NCI-H1417 (cell line): ENCODE measurements around the gene SEC31A.
A peak's percentile ranks its signal among the peaks of the same experiment; 100 is the strongest.

Experiments
- DNase-seq, 3 experiments: peaks; one replicate each; lab custom pipeline; 2025; lab: John Stamatoyannopoulos, UW

SEC31A gene

DNA sequence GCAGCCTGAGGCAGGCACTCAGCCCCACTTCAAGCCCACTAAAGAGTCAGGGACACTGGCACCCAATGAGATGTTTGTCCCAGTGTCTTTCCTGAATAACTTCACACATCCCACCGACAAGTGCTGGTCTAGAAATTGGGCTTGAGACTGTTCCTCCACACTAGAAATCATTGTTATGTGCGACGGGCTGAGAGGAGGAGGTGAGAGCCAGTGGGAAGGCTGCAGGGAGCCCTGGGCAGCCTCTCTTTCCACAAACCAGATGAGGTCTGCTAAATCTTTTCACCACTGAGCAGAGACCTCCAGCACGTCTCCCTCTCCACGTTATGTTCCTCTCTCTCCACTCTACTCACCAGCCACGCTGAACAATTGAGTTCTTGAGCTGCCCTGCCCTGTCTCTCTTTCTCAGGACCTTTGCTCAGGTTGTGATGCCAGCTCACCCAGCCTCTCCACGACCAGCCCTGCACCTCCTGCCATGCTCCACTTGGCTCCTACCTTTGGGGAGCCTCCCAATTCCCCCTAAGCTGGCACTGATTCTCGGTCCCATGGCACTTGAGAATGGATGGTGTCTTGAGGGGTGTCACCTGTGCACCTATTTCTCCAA lies 100.8 kb downstream of the SEC31A start:
- no peak for DNase-seq

DNA sequence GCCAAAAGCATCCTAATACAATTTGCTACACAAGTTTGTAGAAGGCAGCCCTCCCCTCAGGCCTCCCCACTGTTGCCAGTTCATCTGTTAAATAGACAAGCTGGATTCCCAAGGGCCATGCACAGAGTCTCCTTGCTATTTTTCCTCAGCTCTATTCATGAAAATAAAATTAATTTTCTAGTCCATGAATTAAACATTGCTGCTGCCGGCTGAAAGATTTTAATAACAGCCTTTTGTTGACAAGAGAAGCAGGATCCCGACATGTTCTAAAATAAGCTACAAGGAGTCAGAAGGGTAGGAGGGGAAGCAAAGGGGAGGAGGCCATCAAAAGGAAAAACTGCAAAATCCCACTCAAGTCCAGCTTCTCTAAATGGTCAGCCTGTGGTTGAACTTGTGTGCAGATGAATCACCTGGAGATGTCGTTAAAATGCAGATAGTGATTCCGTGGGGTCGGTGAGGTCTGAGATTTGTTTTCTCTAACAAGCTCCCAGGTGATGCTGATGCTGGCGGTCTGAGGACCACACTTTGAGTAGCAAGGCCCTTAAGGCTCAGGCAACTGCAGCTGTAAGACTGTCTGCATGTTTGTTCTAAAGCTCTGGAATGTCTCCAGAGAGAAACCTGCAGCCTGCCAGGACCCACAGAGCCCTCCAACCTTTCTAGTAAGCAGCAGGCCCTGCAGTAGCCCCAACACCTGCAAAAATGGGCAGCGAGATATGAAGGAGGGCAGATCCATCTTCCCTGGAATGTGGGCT lies 101.8 kb downstream of the SEC31A start:
- DNase-seq: no peak

DNA sequence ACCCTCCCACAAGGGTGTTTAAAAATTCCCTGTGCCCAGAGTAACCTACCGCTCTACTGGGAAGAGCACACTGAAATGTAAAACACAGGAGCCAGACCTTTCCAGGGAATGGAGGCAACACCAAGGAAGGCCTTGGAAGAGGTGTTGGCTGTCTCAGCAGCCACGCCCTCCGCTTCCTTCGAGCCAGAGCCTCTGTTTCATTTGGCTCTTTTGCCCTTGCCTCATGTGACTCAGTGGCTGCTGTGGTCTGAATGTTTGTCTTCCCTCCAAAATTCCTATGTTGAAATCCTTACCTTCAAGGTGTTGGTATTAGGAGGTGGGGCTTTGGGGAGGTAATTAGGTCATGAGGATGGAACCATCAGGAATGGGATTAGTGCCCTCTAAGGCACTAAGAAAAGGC lies 103.6 kb downstream of the SEC31A start:
- DNase-seq: no peak

DNA sequence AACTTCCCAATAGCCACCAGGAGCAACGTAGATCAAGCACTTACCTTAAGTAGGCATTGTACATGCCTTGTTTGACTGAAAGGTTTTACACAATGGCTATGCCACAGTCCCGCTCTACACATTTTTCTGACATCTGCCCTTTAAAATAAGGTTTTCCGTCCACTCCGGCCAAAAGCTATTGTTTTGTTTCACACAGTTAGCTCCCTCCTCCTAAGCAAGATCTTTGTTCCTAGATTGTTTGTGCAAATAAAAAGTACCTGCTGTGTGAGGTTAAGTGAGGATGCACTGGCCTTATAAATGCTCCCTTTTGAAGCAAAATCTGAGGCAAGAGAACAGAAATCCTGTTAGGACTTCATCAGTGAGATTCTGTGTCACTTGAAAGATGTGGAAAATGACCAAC lies 104.1 kb downstream of the SEC31A start:
- DNase-seq: peak in 1 of 3 experiments; percentile 54

DNA sequence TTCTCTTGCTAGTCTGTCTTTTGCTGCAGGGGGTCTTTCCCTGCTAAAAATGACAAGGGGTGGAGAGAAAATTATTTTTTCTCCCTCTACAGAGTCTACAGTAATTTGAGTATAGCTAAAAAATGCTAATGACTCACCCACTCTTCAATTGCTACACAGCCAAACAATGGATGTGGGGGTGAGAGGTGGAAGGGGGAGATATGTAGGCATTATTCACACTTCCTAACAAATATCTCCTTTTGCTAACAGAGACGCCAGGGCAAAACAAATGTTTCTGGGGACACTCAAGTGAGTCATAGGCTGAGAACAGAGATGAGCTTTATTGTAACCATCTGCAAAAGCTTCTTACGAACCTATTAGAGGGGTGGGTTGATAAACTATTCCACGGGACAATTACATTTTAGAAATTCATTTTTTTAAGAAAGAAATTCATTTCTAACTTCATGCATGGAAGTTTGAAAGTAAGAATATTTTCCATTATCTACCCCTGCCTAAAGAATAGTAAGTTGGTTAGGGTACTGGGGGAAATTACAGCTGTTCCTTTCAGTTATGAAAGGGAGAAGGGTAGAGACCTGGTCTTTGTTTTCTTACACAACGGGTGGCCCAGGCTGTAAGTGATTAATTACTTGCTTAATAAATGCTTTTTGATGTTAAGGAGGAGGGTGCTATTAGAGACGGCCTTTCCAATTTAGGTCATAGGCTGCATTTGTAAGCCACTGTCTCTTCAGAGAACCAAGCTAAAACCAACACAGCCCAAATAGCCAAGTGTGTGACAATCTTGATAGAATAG lies 105.1 kb downstream of the SEC31A start:
- DNase-seq: peak in 2 of 3 experiments; percentile 82 to 97

DNA sequence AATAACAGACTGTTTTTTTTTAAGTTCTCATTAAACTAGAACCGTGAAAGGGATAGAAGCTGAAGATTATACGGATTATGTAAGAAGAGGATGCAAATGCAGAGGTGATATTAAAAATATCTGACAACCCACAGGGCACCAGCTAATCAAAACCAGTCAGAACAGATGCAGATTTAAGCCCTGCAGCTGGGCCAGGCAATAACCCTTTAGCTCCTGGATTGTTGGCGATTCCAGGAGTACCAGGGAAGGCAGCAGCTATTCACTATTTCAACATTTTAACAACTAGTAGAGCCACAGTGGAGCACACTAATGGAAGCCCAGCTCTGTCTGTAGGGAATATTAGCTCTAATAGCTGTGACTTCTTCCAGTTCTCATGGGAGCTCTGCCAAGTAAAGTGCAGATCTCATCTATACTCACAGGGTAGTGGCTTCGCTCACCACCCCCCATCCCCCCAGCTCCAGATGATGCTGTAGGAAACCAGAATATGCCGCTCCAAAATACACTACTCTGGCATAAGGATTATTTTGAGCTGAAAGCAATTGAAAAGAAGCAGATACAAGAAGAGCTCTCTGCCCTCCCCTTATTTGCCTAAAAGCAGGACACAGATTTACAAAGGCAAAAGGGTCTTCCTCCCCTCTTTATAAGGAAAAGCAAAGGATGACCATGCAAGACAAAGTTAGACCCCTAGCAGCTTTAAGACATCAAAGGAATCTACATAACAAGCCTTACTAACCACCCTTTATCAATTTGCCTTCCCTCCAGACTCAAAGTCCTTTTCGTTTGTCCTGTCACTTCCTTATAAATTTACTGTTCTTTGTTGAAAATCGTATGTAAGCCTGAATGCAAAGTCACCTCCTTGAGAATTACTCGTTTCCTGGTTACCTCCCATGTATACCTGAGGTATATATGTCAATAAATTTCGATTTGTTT lies 106.0 kb downstream of the SEC31A start:
- peak in 2 of 3 experiments; percentile 57 to 75 for DNase-seq

DNA sequence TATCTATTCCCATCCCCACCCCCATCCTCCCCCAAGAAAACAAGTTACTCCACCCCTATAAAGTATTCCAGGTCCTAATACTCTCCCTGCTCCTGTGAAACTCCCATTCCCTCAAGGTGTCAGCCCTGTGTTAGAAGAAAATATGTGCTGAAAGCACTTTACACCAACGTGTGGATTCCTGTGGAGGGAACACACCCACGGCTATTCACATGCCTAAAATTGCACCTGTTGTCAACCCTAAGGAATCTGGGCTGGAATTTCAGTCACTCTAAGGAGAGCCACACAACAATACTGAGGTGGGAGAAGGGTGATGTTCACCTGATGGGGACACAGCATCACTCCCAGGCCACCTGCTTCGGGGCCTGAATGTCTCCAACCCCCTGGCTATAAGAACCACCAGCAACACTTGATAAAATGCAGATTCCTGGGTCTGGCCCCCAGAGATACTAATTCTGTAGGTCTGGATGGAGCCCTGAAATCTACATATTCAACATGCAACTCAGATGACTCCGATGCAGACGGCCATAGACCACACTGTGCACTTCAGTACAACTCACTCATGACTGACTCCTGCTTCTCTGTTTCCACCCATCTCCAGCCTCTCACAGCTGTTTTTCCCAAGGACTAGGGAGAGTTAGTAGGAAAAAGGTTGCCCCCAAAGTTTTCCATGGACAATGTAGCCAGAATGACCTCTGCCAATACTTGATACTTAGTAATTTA lies 108.2 kb downstream of the SEC31A start:
- DNase-seq: no peak

DNA sequence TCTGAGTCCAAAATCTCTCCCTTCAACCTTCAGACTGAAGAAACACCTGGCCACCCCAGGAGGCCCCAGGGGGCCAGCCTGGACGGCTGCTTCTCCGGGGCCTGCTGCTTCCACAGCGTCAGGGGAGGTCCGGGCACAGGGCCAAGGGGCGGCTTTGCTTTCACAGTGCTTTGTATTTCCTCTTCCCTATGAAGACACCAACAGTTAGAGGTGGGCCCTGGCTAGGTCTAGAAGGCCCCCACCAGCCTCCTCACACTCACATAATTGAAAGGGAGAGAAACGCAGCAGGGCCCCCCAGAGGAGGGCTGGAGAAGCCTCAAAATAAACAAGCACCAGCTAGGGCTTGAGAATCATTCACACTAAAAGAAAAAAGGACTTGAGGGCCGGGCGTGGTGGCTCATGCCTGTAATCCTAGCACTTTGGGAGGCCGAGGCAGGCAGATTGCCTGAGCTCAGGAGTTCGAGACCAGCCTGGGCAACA lies 110.2 kb downstream of the SEC31A start:
- peak; percentile 89 to 99 (median 95) for DNase-seq

DNA sequence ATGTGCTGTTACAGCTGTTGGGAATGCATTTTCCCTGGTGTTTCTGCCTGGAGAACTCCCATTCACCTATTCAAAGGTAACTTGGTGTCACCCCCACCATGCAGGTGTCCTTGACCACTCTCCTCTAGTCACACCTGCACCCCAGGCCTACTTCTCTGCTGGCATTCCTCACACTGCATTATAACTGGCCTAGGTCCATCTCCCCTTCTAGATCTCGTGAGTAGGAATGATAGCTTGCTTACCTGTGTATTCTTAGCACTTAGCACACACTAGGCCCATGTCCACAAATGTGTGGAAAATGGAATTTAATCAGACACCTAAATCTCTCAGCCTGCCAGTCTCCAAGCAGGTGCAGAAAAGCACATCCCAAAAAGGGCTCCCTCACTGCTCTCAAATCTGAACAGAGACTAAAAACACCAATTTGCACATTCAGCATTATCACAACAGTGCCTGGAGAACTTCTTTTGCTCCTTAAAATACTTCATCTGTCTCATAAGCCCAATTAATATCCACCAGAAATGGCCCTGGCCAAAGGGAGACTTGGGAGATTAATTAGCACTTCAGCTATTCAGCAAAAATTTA lies 110.7 kb downstream of the SEC31A start:
- DNase-seq: no peak

DNA sequence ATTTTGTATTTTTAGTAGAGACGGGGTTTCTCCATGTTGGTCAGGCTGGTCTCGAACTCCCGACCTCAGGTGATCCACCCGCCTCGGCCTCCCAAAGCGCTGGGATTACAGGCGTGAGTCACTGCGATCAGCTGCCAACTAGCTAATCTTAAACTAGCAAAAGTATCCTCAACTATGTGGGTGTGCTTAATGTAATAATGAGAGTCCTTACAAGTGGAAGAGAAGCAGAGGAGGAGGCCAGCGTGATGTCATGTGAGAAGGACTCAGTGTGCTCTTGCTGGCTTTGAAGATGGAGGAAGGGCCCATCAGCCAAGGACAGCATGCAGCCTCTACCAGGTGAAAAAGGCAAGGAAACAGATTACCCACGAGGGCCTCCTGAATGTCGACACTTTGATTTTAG lies 111.9 kb downstream of the SEC31A start:
- no peak for DNase-seq

DNA sequence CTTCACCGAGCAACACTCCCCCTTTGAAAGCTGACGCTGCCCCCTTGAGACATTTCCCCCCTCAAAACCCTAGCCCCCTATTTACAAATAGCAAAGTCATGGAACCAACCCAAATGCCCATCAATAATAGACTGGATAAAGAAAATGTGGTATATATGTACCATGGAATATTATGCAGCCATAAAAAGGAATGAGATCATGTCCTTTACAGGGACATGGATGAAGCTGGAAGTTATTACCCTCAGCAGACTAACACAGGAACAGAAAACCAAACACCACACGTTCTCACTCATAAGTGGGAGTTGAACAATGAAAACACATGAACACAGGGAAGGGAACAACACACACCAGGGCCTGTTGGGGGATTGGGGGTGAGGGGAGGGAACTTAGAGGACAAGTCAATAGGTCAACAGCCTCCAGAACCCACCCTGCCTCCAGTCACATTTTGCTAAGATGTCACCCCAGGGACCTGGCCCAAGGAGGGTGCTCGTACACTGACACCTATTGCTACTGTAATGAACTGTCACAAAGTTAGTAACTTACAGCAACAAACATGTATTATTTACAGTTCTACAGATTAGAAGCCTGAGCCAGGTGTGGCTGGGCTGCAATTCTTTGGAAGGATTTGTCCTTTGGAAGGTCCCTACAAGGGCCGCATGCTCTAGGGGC lies 113.0 kb downstream of the SEC31A start:
- no peak for DNase-seq

DNA sequence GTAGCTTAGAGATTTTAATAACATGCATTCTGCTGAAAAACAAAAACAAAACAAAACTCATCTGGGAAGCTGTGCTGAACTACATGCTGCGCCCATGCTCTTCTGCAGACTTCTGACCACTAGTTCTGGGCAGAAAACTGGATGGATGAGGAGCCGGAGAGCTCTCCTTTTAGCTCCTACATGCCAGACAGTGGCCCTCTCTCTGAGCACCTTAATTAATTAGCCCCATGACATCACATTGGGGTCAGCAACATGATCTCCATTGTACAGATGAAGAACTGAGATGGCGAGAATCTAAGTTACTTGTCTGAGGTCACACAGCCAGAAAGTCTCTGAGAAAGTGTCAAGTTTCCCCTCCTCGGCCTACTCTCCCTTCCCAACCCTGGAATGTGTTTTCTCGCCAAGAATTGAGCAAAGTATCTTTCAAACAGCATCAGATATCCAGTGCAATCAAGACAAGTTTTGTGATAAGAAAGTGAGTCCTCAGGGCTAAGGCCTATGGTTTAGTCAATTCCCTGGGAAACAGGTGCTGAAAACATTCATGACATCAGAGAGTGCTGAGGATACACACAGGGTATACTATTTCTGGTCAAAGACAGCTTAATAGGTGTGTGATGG lies 113.9 kb downstream of the SEC31A start:
- no peak for DNase-seq

DNA sequence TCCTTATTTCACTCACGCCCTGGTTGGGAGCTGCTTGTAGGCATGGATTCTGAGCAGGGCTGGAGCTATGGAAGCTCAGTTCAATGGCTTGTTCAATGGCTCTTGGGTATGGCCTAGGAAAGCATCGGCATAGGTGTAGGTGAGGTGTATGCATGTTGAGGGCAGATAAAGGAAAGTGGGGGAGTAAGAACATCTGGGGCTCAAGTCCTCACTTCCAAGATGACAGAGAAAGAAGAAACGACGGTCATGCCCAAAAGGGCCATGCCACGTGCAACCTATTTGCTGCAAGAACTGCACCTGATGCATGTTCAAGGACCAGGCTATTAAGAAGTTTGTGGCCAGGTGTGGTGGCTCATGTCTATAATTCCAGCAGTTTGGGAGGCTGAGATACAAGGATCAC lies 115.7 kb downstream of the SEC31A start:
- no peak for DNase-seq

DNA sequence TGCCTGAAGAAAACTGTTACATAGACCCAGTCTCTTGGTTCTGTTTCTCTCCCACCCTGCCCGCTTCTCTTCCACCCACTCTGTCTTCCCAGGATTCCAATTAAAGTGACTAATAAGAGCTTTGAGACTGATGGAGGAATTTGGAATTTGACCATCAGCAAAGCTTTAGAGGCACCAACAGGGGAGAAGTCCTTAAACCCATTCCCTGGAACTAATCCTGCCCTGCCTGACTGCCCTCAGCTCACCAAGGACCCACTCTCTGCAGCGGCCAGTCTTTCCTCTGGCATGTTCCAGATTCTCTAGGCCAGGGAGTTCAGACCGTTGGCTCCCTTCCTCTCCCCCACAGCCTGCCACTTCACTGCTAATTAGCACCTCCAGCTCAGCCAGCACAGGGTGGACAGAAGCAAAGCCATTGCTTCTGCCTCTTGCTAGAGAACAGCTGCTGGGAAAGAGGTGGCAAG lies 116.2 kb downstream of the SEC31A start:
- DNase-seq: peak in 2 of 3 experiments; percentile 17 to 68

DNA sequence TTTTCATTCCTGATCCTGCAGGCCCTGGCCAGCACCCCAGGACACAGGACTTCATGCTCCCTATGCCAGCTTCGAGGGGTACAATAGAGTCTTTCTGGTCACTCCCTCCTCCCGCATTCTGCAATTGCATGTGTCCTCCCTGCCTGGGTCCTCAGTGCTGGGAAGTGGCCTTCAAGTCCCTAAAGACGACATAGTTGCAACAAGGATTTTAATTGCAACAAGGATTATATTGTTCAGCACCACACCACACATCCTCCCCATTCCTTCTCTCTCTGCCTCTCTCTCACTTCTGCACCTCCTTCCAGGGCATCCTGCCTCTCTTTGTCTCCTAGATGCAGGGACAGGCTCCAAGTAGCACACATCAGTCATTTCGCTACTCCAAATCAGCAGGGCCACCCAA lies 117.9 kb downstream of the SEC31A start:
- no peak for DNase-seq

DNA sequence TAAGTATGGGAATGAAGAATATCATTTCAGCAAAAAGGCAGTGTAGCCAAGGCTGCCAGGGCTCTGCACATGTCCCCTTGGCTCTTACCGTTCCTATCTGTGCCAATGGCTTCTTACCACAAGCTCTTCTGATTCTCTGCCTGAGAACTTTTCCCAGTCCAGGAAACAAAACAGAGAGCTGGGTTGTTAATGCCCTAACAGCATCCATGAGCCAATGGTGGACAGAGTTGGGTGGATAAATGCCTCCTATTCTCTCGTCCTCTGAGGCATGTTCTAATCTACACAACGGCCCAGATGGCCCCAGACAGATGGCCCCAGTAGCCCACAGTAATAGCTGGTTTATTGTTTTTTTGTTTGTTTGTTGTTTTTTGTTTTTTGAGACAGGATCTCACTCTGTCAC lies 120.3 kb downstream of the SEC31A start:
- no peak for DNase-seq
